ENCODE results near the gene CTDSPL2. TPM values are rescaled to one million over a fixed set of nuclear protein-coding genes. Genes with fewer than 3 reads are reported as not detected.
A peak's percentile ranks its signal among the peaks of the same experiment; 100 is the strongest.

Gene CTDSPL2
- total and polyA plus RNA-seq, 10 of the 15 experiments (the other 5 are each of a cell fraction or from before 2014, with no cell fraction given): 10.7 to 77.1 (median 44.9) TPM

DNA sequence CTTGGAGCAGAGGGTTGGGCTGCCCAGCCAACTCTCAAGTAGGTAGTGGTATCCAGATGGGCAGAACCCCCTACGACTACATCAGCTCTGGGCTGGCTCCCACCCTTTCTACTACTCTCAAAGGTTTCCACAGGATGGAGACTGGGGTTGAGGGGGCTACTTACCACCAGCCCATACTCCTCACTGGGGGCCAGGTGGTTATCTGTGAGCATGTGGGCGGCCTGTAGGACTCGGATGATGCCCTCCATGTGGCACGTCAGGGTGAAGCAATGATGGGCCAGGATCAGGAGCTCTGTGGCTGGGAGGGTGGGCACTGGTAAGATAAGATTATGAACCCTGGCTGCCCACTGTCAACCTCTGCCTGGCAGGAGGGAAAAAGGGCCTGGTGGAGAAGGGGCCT, 142.9 kb downstream of the CTDSPL2 start:
- ChIA-PET RAD21 (ENCODE audit: unreplicated experiment) (no interaction called here), CTCF (interaction anchor here (0.8 to 1.3 kb wide), 2 partner anchors 8 to 13 kb away, joined by 4 read pairs; no protein-coding TSS in a partner anchor), SMC1A (ENCODE audit: uncharacterized antibody, unreplicated experiment) (no interaction called here), POLR2A (no interaction called here)
- Histone ChIP-seq H3K27me3 (replicated peaks in 1 of 2; ENCODE audit: control insufficient read depth in 2 of 2, insufficient read depth in 2 of 2, low read length in 1 of 2) (no peaks in the 10 kb centered on the region), H3K79me2 (ENCODE audit: control insufficient read depth, insufficient read depth, low read length) (no peaks in the 10 kb centered on the region), H2AFZ (ENCODE audit: control insufficient read depth, low read depth, low read length) (no peak overlapping the region), H3K9ac (ENCODE audit: control insufficient read depth, insufficient read depth, low read length) (no peak overlapping the region), H3K36me3 (ENCODE audit: control insufficient read depth in 2 of 2, insufficient read depth in 2 of 2, low read length in 1 of 2) (peaks cover 14 to 31% of the 10 kb centered on the region in 2 experiments), H3K4me1 (ENCODE audit: control insufficient read depth, insufficient read depth, low read length) (no peaks in the 10 kb centered on the region), H3K4me2 (ENCODE audit: control insufficient read depth, insufficient read depth) (no peak overlapping the region), H4K20me1 (ENCODE audit: control insufficient read depth, insufficient read depth) (no peaks in the 10 kb centered on the region; the same call in 1 of the 2 replicates), H3K9me3 (replicated peaks; ENCODE audit: control insufficient read depth, insufficient read depth, low read length) (peaks cover 3% of the 10 kb centered on the region; the same call in 1 of the 3 replicates), H3K27ac (ENCODE audit: control insufficient read depth, insufficient read depth) (no peak overlapping the region; the same call in 1 of the 2 replicates), H3K4me3 (no peak overlapping the region)
- no TSS peak for BruUV-seq (replicated peaks)
- ATAC-seq: no peak
- no peak for FAIRE-seq
- in situ Hi-C loops (cut with MboI) (no loop called here), intact Hi-C loops (cut with micrococcal nuclease; ENCODE audit: unreplicated experiment) (no loop called here)
- WGBS (ENCODE audit: insufficient coverage, insufficient replicate concordance, low lambda C conversion rate, missing lambda C conversion rate): 89% methylated on average over 4 of the region's 4 CpGs
- no peak for TF ChIP-seq CBFB (IDR thresholded peaks at IDR 0.05; ENCODE audit: low read depth)
- TF ChIP-seq POLR2A (IDR thresholded peaks at IDR 0.05; ENCODE audit: low read depth, low read length): peak; percentile 54; the same call in 1 of the 2 replicates
- no peak for DNase-seq (ENCODE audit: low read depth, low spot score)

DNA sequence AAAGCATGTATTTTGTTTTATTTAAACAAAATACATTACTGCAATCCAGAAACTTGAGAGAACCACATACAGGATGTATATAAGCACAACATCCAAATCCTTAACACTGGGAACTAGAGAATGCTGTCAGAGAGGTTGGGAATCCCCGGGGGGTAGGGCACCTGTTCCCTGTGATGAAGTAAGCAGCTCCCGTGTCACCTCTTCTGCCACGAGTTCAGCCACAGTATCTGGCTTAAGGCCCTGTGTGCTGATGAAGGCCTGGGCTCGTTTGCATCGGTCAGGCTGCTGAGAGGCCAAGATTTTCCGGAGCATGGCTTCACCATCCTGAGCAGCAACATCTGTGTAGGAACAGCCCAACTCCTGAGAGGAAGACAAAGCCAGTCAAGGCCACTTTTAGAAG, 146.0 kb downstream of the CTDSPL2 start:
- no peak overlapping the region for H3K4me2 ChIP-seq (ENCODE audit: control insufficient read depth, insufficient read depth)
- no peak overlapping the region for H3K9ac ChIP-seq (ENCODE audit: control insufficient read depth, insufficient read depth, low read length)
- CTCF ChIA-PET: interaction anchor here (1.8 kb wide), 1 partner anchor 11 kb away, joined by 6 read pairs; no protein-coding TSS in a partner anchor
- no peaks in the 10 kb centered on the region for H3K4me1 ChIP-seq (ENCODE audit: control insufficient read depth, insufficient read depth, low read length)
- RAD21 ChIA-PET (ENCODE audit: unreplicated experiment): interaction anchor here (1.2 kb wide), 1 partner anchor 163 kb away, joined by 3 read pairs; the partner anchor contains the start of gene TRIM69
- H3K4me3 ChIP-seq: no peak overlapping the region
- H3K79me2 ChIP-seq (ENCODE audit: control insufficient read depth, insufficient read depth, low read length): no peaks in the 10 kb centered on the region
- SMC1A ChIA-PET (ENCODE audit: uncharacterized antibody, unreplicated experiment): interaction anchor here (0.6 kb wide), 1 partner anchor 168 kb away, joined by 3 read pairs; no protein-coding TSS in a partner anchor
- H2AFZ ChIP-seq (ENCODE audit: control insufficient read depth, low read depth, low read length): no peak overlapping the region
- in situ Hi-C loops (cut with MboI) (no loop called here), intact Hi-C loops (cut with micrococcal nuclease; ENCODE audit: unreplicated experiment) (no loop called here)
- no peak for DNase-seq (ENCODE audit: low read depth, low spot score)
- no TSS peak for BruUV-seq (replicated peaks)
- H3K9me3 ChIP-seq (replicated peaks; ENCODE audit: control insufficient read depth, insufficient read depth, low read length): no peaks in the 10 kb centered on the region
- no peaks in the 10 kb centered on the region; the same call in 1 of the 2 replicates for H4K20me1 ChIP-seq (ENCODE audit: control insufficient read depth, insufficient read depth)
- H3K27me3 ChIP-seq (replicated peaks in 1 of 2; ENCODE audit: control insufficient read depth in 2 of 2, insufficient read depth in 2 of 2, low read length in 1 of 2): no peaks in the 10 kb centered on the region
- no peak for ATAC-seq
- peaks cover 6 to 16% of the 10 kb centered on the region in 2 experiments for H3K36me3 ChIP-seq (ENCODE audit: control insufficient read depth in 2 of 2, insufficient read depth in 2 of 2, low read length in 1 of 2)
- no peak for FAIRE-seq
- over 99% methylated on average over 6 of the region's 6 CpGs for WGBS (ENCODE audit: insufficient coverage, insufficient replicate concordance, low lambda C conversion rate, missing lambda C conversion rate)
- POLR2A ChIA-PET: interaction anchor here (0.5 to 1.0 kb wide), 2 partner anchors 34 to 93 kb away, joined by 3 read pairs; no protein-coding TSS in a partner anchor
- no peak overlapping the region for H3K27ac ChIP-seq (ENCODE audit: control insufficient read depth, insufficient read depth)
- TF ChIP-seq ZNF274 (IDR thresholded peaks at IDR 0.05; ENCODE audit: insufficient read depth, insufficient read length) (no peak), RUNX3 (IDR thresholded peaks at IDR 0.05; ENCODE audit: low read length) (no peak), BRCA1 (IDR thresholded peaks at IDR 0.05; ENCODE audit: low read depth, low read length) (no peak), PAX5 (IDR thresholded peaks at IDR 0.05; ENCODE audit: borderline replicate concordance, low read depth, low read length) (no peak), LARP7 (IDR thresholded peaks at IDR 0.05) (no peak), MEF2A (IDR thresholded peaks at IDR 0.05; ENCODE audit: insufficient read depth, low read depth, low read length) (no peak), CREB1 (IDR thresholded peaks at IDR 0.05; ENCODE audit: low read depth) (no peak), NFXL1 (IDR thresholded peaks at IDR 0.05; ENCODE audit: borderline replicate concordance) (no peak), ZZZ3 (IDR thresholded peaks at IDR 0.05; ENCODE audit: control insufficient read depth, insufficient read length, low read depth) (no peak)
- TF ChIP-seq, protein P1, sequence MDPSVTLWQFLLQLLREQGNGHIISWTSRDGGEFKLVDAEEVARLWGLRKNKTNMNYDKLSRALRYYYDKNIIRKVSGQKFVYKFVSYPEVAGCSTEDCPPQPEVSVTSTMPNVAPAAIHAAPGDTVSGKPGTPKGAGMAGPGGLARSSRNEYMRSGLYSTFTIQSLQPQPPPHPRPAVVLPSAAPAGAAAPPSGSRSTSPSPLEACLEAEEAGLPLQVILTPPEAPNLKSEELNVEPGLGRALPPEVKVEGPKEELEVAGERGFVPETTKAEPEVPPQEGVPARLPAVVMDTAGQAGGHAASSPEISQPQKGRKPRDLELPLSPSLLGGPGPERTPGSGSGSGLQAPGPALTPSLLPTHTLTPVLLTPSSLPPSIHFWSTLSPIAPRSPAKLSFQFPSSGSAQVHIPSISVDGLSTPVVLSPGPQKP (IDR thresholded peaks at IDR 0.05; ENCODE audit: low read depth, low read length): no peak
- TF ChIP-seq, protein P2, sequence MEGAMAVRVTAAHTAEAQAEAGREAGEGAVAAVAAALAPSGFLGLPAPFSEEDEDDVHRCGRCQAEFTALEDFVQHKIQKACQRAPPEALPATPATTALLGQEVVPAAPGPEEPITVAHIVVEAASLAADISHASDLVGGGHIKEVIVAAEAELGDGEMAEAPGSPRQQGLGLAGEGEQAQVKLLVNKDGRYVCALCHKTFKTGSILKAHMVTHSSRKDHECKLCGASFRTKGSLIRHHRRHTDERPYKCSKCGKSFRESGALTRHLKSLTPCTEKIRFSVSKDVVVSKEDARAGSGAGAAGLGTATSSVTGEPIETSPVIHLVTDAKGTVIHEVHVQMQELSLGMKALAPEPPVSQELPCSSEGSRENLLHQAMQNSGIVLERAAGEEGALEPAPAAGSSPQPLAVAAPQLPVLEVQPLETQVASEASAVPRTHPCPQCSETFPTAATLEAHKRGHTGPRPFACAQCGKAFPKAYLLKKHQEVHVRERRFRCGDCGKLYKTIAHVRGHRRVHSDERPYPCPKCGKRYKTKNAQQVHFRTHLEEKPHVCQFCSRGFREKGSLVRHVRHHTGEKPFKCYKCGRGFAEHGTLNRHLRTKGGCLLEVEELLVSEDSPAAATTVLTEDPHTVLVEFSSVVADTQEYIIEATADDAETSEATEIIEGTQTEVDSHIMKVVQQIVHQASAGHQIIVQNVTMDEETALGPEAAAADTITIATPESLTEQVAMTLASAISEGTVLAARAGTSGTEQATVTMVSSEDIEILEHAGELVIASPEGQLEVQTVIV (IDR thresholded peaks at IDR 0.05; ENCODE audit: borderline replicate concordance, partially characterized antibody): no peak
- TF ChIP-seq, protein P3, sequence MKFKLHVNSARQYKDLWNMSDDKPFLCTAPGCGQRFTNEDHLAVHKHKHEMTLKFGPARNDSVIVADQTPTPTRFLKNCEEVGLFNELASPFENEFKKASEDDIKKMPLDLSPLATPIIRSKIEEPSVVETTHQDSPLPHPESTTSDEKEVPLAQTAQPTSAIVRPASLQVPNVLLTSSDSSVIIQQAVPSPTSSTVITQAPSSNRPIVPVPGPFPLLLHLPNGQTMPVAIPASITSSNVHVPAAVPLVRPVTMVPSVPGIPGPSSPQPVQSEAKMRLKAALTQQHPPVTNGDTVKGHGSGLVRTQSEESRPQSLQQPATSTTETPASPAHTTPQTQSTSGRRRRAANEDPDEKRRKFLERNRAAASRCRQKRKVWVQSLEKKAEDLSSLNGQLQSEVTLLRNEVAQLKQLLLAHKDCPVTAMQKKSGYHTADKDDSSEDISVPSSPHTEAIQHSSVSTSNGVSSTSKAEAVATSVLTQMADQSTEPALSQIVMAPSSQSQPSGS (IDR thresholded peaks at IDR 0.05; ENCODE audit: low read length): no peak

Measured in GM12878 (cell line).